ENCODE measurements around the gene LAMB3.

LAMB3 gene

GRCh38 chr1:209673631-209674417 is 21.6 kb upstream of the LAMB3 start:
- H3K27ac ChIP-seq: no peak overlapping the region
- TF ChIP-seq CTCF (IDR thresholded peaks at IDR 0.05) (no peak), ZFX (IDR thresholded peaks at IDR 0.05; ENCODE audit: borderline replicate concordance) (no peak)

GRCh38 chr1:209672705-209673630 is 20.7 kb upstream of the LAMB3 start:
- no peak overlapping the region for H3K27ac ChIP-seq
- TF ChIP-seq CTCF (IDR thresholded peaks at IDR 0.05): no peak
- TF ChIP-seq ZFX (IDR thresholded peaks at IDR 0.05; ENCODE audit: borderline replicate concordance): no peak

GRCh38 chr1:209670441-209671082 is 18.3 kb upstream of the LAMB3 start:
- H3K27ac ChIP-seq: no peak overlapping the region

GRCh38 chr1:209667708-209668107 is 15.5 kb upstream of the LAMB3 start:
- no peak overlapping the region for H3K27ac ChIP-seq
- TF ChIP-seq ZFX (IDR thresholded peaks at IDR 0.05; ENCODE audit: borderline replicate concordance) (no peak), CTCF (IDR thresholded peaks at IDR 0.05) (no peak)

More at GRCh38 chr1:209670441-209671082, 18.3 kb upstream of the LAMB3 start:
- TF ChIP-seq ZFX (IDR thresholded peaks at IDR 0.05; ENCODE audit: borderline replicate concordance): no peak
- TF ChIP-seq CTCF (IDR thresholded peaks at IDR 0.05): no peak

GRCh38 chr1:209667103-209667502 is 14.9 kb upstream of the LAMB3 start:
- TF ChIP-seq ZFX (IDR thresholded peaks at IDR 0.05; ENCODE audit: borderline replicate concordance) (no peak), CTCF (IDR thresholded peaks at IDR 0.05) (no peak)
- no peak overlapping the region for H3K27ac ChIP-seq

GRCh38 chr1:209662879-209663327 is 10.7 kb upstream of the LAMB3 start:
- TF ChIP-seq ZFX (IDR thresholded peaks at IDR 0.05; ENCODE audit: borderline replicate concordance): no peak
- TF ChIP-seq CTCF (IDR thresholded peaks at IDR 0.05): no peak
- no peak overlapping the region for H3K27ac ChIP-seq

Measured in 22Rv1 (cell line).